Esophagus muscularis mucosa (tissue), 4 donors: Measurements from ENCODE around the gene ZNF880. TPM values are rescaled to one million over a fixed set of nuclear protein-coding genes. Genes with fewer than 3 reads are reported as not detected.
A peak's percentile ranks its signal among the peaks of the same experiment; 100 is the strongest.

Source experiments
- DNase-seq: peaks from one replicate; pipeline ENCODE4 v3.0.0-alpha.2; 2017; ENCODE audit errors: extremely low spot score
- H3K27ac ChIP-seq, 4 donors: fragments of 200-600 bp; sonication (generic); replicated peaks in 1 of 4; 1 replicate in 3 of 4; 2 replicates in 1 of 4; pipeline ENCODE4 v1.5.1; 2016 to 2019; ENCODE audit warnings: mild to moderate bottlenecking in 1 of 4
- H3K27me3 ChIP-seq, 4 donors: fragments of 200-600 bp; sonication (generic); one replicate each; pipeline versions ENCODE4 v1.5.1 to v1.6.0; 2016 to 2019
- H3K36me3 ChIP-seq, 4 donors: fragments of 200-600 bp; sonication (generic); one replicate each; pipeline ENCODE4 v1.5.1; 2016 to 2019
- H3K4me1 ChIP-seq, 4 donors: fragments of 200-600 bp; sonication (generic); one replicate each; pipeline ENCODE4 v1.5.1; 2016 to 2019
- H3K4me3 ChIP-seq, 4 donors: fragments of 200-600 bp; sonication (generic); 1 replicate in 2 of 4; 2 replicates in 2 of 4; pipeline ENCODE4 v1.5.1; 2016 to 2019; ENCODE audit warnings: mild to moderate bottlenecking in 4 of 4, moderate library complexity in 1 of 4
- H3K9me3 ChIP-seq, 4 donors: fragments of 200-600 bp; sonication (generic); 1 replicate in 3 of 4; 2 replicates in 1 of 4; pipeline ENCODE4 v1.5.1; 2016 to 2019
- CTCF ChIP-seq, 3 experiments: fragments of 200-600 bp in 2 of 3; fragments of 450-650 bp in 1 of 3; sonication (generic) in 2 of 3; IDR thresholded peaks; one replicate each; pipeline ENCODE4 v1.5.1; 2017 to 2019; ENCODE audit warnings: antibody characterized with exemption in 3 of 3, mild to moderate bottlenecking in 2 of 3, moderate library complexity in 1 of 3
- EP300 ChIP-seq: sonication (generic); formaldehyde crosslinking; IDR thresholded peaks from one replicate; pipeline ENCODE4 v1.6.1; 2017; ENCODE audit warnings: antibody characterized with exemption
- POLR2A ChIP-seq: fragments of 450-650 bp; IDR thresholded peaks from one replicate; pipeline ENCODE4 v1.6.1; 2017; ENCODE audit warnings: antibody characterized with exemption, moderate library complexity, mild to moderate bottlenecking, low read depth
- POLR2AphosphoS5 ChIP-seq, 2 donors: sonication (generic); formaldehyde crosslinking; IDR thresholded peaks; one replicate each; pipeline ENCODE4 v1.6.1; 2017; ENCODE audit warnings: antibody characterized with exemption in 2 of 2
- WGBS: methylation state at CpG from one replicate; pipeline ENCODE4 v1.1.5; 2018; 5-methylcytosine and 5-hydroxymethylcytosine counted together
- intact Hi-C: fragments of 100-400 bp; cut with DNase I; formaldehyde crosslinking; loops from one replicate; pipeline ENCODE4 v1.15.1; 2023
- total RNA-seq, 4 donors: library from RNA; depleted of rRNA; stranded (reverse); fragments of >200 nt; gene quantifications; one replicate each; pipeline versions ENCODE4 v1.1.0 to v1.2.1, GENCODE V29; 2016

Gene ZNF880
- total RNA-seq, 4 donors from 2014 or later = 16.8 to 30.3 (median 28.1) TPM

- peak; percentile 99 for DNase-seq
- under 1% methylated on average over 32 of the region's 36 CpGs for WGBS
- Histone ChIP-seq H3K36me3 (peaks cover 13 to 61% (median 42%) of the 10 kb centered on the region in 4 donors), H3K27me3 (no peaks in the 10 kb centered on the region), H3K9me3 (peaks cover 0 to 26% (median 10%) of the 10 kb centered on the region in 4 donors), H3K27ac (peak within 1 kb of the TSS; percentile 64 to 83 (median 73)), H3K4me3 (peak within 1 kb of the TSS; percentile 72 to 81 (median 73)), H3K4me1 (peaks cover 20 to 24% (median 21%) of the 10 kb centered on the region in 4 donors)
- TF ChIP-seq CTCF (IDR thresholded peaks at IDR 0.05) = no peak
- peak; percentile 91 to 93 for TF ChIP-seq POLR2AphosphoS5 (IDR thresholded peaks at IDR 0.05)
- intact Hi-C loops = no loop called here
Observed at GRCh38 chr19:52397310-52398080, 27.8 kb downstream of the ZNF880 start, which contains the start of gene ZNF528. TSS of gene ZNF528 (plus strand) at chr19:52397849. CDS start at chr19:52402014, 4,165 bp downstream.

GRCh38 chr19:52398081-52398441 lies 28.3 kb downstream of the ZNF880 start:
- peaks cover 18 to 64% (median 47%) of the 10 kb centered on the region in 4 donors for H3K36me3 ChIP-seq
- H3K4me3 ChIP-seq = peak overlapping the region; percentile 72 to 81 (median 73)
- WGBS = 8% methylated on average over 14 of the region's 14 CpGs
- H3K27me3 ChIP-seq = no peaks in the 10 kb centered on the region
- intact Hi-C loops = no loop called here
- DNase-seq = no peak
- H3K9me3 ChIP-seq = peaks cover 0 to 20% (median 8%) of the 10 kb centered on the region in 4 donors
- peaks cover 20 to 24% (median 21%) of the 10 kb centered on the region in 4 donors for H3K4me1 ChIP-seq
- no peak for TF ChIP-seq CTCF (IDR thresholded peaks at IDR 0.05)
- no peak for TF ChIP-seq EP300
- TF ChIP-seq POLR2AphosphoS5 (IDR thresholded peaks at IDR 0.05) = no peak
- TF ChIP-seq POLR2A = no peak
- peak overlapping the region; percentile 64 to 83 (median 73) for H3K27ac ChIP-seq

DNA sequence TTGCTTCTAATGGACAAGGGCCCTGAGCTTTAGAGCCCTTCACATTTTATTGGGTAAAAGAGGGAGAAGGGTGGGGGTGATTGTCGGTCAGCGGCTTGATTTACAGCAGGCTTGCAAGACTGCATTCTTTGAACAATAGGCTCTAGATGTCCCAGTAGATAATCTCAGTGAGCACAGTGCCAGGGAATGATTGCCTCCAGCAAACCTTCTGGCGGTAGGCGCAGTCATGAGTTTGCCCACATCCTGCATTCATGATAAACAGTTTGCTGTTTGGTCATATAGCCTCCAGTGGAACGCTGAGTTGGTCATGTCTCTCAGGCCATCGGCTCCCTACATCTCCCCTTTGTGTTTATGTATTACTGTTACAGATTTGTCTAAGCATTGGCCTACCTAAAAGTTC lies 40.6 kb downstream of the ZNF880 start:
- Histone ChIP-seq H3K9me3 (peaks cover 12 to 89% (median 84%) of the 10 kb centered on the region in 4 donors), H3K36me3 (peaks cover 87 to 99% (median 97%) of the 10 kb centered on the region in 4 donors)
- intact Hi-C loops = no loop called here

GRCh38 chr19:52415711-52416110 lies 46.0 kb downstream of the ZNF880 start:
- intact Hi-C loops = no loop called here
- peaks cover 33 to 45% (median 43%) of the 10 kb centered on the region in 4 donors for H3K36me3 ChIP-seq
- peaks cover 22 to 100% (median 92%) of the 10 kb centered on the region in 4 donors for H3K9me3 ChIP-seq

More for the DNA sequence above, 40.6 kb downstream of the ZNF880 start:
- no peak for DNase-seq
- no peak for TF ChIP-seq POLR2A
- TF ChIP-seq CTCF (IDR thresholded peaks at IDR 0.05) = no peak
- TF ChIP-seq EP300 = no peak
- no peak for TF ChIP-seq POLR2AphosphoS5 (IDR thresholded peaks at IDR 0.05)
- H3K4me3 ChIP-seq = no peak overlapping the region
- no peaks in the 10 kb centered on the region for H3K4me1 ChIP-seq
- WGBS = 100% methylated on average over 6 of the region's 6 CpGs
- H3K27me3 ChIP-seq = no peaks in the 10 kb centered on the region
- no peak overlapping the region for H3K27ac ChIP-seq

More at GRCh38 chr19:52415711-52416110, 46.0 kb downstream of the ZNF880 start:
- H3K27me3 ChIP-seq = no peaks in the 10 kb centered on the region
- no peak for DNase-seq
- no peaks in the 10 kb centered on the region for H3K4me1 ChIP-seq
- H3K27ac ChIP-seq = no peak overlapping the region
- 96% methylated on average over 5 of the region's 5 CpGs for WGBS
- no peak overlapping the region for H3K4me3 ChIP-seq
- TF ChIP-seq POLR2A = no peak
- TF ChIP-seq CTCF (IDR thresholded peaks at IDR 0.05) = no peak
- no peak for TF ChIP-seq POLR2AphosphoS5 (IDR thresholded peaks at IDR 0.05)
- no peak for TF ChIP-seq EP300
